T-helper 1 cell treated with Interleukin-12 subunit alpha and Interleukin-12 subunit beta and Interleukin-4 antibody, amounts not matched to agents 30 μg/mL and 1 μg/mL, for 36 hours (primary cell): Measurements from ENCODE around the gene PITRM1.
A peak's percentile ranks its signal among the peaks of the same experiment; 100 is the strongest.

Source experiments
- H3K27ac Mint-ChIP-seq: one replicate; pipeline ENCODE4 v1.8.0; 2021; ENCODE audit warnings: mild to moderate bottlenecking, mixed read lengths
- H3K27me3 Mint-ChIP-seq: one replicate; pipeline ENCODE4 v1.8.0; 2021; ENCODE audit warnings: low read depth, mixed read lengths
- H3K36me3 Mint-ChIP-seq: one replicate; pipeline ENCODE4 v1.8.0; 2021; ENCODE audit warnings: low read depth, mixed read lengths
- H3K4me1 Mint-ChIP-seq: one replicate; pipeline ENCODE4 v1.8.0; 2021; ENCODE audit warnings: low read depth, mixed read lengths
- H3K4me3 Mint-ChIP-seq: one replicate; pipeline ENCODE4 v1.8.0; 2021; ENCODE audit warnings: mild to moderate bottlenecking, moderate library complexity, mixed read lengths
- H3K9me3 Mint-ChIP-seq: one replicate; pipeline ENCODE4 v1.8.0; 2021; ENCODE audit warnings: mixed read lengths

PITRM1 gene

GRCh38 chr10:3143791-3144434, 28.7 kb downstream of the PITRM1 start:
- Mint-ChIP-seq H3K4me1 (peaks cover 2% of the 10 kb centered on the region), H3K9me3 (no peaks in the 10 kb centered on the region)

DNA sequence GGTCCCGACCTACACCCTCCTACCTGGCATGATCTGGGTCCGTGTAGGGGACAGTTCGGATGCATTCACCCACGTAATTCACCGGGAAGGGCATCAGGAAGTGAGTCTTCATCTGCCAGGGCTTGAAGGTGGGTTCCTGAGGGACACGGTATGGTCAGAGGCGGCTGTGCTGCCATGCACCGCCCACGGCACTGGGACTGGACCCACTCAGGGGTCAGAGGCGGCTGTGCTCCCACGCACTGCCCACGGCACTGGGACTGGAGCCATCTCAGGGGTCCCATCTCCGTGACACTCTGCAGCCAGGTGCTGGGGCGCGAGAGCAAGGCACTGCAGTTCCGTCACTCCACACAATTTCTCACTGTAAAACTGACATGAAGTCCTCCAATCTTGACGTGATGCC, 29.2 kb downstream of the PITRM1 start:
- Mint-ChIP-seq H3K4me1 (peaks cover 2% of the 10 kb centered on the region), H3K27ac (no peak overlapping the region), H3K4me3 (no peak overlapping the region), H3K27me3 (no peaks in the 10 kb centered on the region), H3K36me3 (peaks cover 59% of the 10 kb centered on the region), H3K9me3 (no peaks in the 10 kb centered on the region)

More at GRCh38 chr10:3143791-3144434, 28.7 kb downstream of the PITRM1 start:
- no peak overlapping the region for H3K4me3 Mint-ChIP-seq
- H3K36me3 Mint-ChIP-seq: peaks cover 58% of the 10 kb centered on the region
- H3K27me3 Mint-ChIP-seq: no peaks in the 10 kb centered on the region
- H3K27ac Mint-ChIP-seq: no peak overlapping the region

DNA sequence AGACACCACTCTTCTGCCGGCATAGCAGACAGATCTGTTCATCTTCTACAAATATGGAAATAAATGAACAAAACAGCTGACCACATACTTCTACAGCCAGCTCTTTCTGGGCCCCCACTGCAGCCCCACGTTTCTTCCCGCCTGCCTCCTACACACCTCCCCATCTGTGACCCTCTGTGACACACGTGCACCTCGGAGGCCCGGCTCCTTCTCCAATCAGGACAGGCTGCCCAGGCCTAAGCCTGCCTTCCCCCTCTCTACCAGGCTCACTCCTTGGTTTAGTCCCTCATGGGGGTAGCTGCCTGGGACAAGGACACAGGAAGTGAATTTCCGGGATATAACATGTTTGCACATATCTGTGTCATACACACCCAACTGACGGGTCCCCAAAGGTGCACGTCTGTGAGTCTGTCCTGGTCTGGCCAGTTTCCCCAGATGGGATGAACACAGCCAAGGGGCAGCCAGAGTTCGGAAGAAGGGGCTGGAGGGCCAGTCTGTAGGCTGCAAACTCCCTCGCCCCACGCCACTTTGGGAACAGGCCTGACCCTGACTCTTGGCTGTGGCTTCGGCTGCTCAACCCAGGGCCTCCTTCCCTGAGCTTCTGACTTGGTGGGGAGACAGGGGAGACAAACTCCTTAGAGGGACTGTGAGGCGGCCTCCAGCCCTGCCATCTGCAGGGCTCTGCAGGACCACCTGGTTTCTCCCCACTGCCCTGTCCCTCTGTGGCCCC, 30.3 kb downstream of the PITRM1 start:
- Mint-ChIP-seq H3K9me3 (no peaks in the 10 kb centered on the region), H3K27ac (peak overlapping the region; percentile 31), H3K4me1 (peaks cover 2% of the 10 kb centered on the region)

GRCh38 chr10:3141351-3142005, 31.1 kb downstream of the PITRM1 start:
- Mint-ChIP-seq H3K27me3 (no peaks in the 10 kb centered on the region), H3K36me3 (peaks cover 56% of the 10 kb centered on the region), H3K27ac (no peak overlapping the region), H3K9me3 (no peaks in the 10 kb centered on the region), H3K4me1 (peaks cover 2% of the 10 kb centered on the region), H3K4me3 (no peak overlapping the region)

More for the DNA sequence above, 30.3 kb downstream of the PITRM1 start:
- Mint-ChIP-seq H3K36me3 (peaks cover 59% of the 10 kb centered on the region), H3K4me3 (no peak overlapping the region), H3K27me3 (no peaks in the 10 kb centered on the region)

- H3K4me3 Mint-ChIP-seq: no peak overlapping the region
- H3K4me1 Mint-ChIP-seq: peaks cover 2% of the 10 kb centered on the region
- H3K27ac Mint-ChIP-seq: no peak overlapping the region
- no peaks in the 10 kb centered on the region for H3K9me3 Mint-ChIP-seq
- peaks cover 55% of the 10 kb centered on the region for H3K36me3 Mint-ChIP-seq
- no peaks in the 10 kb centered on the region for H3K27me3 Mint-ChIP-seq
These were observed 32.3 kb downstream of the PITRM1 start for GRCh38 chr10:3140280-3140679.

- peaks cover 55% of the 10 kb centered on the region for H3K36me3 Mint-ChIP-seq
- no peak overlapping the region for H3K4me3 Mint-ChIP-seq
- no peaks in the 10 kb centered on the region for H3K9me3 Mint-ChIP-seq
- no peaks in the 10 kb centered on the region for H3K27me3 Mint-ChIP-seq
- peaks cover 2% of the 10 kb centered on the region for H3K4me1 Mint-ChIP-seq
- no peak overlapping the region for H3K27ac Mint-ChIP-seq
These were observed 33.2 kb downstream of the PITRM1 start for GRCh38 chr10:3139216-3139910.

DNA sequence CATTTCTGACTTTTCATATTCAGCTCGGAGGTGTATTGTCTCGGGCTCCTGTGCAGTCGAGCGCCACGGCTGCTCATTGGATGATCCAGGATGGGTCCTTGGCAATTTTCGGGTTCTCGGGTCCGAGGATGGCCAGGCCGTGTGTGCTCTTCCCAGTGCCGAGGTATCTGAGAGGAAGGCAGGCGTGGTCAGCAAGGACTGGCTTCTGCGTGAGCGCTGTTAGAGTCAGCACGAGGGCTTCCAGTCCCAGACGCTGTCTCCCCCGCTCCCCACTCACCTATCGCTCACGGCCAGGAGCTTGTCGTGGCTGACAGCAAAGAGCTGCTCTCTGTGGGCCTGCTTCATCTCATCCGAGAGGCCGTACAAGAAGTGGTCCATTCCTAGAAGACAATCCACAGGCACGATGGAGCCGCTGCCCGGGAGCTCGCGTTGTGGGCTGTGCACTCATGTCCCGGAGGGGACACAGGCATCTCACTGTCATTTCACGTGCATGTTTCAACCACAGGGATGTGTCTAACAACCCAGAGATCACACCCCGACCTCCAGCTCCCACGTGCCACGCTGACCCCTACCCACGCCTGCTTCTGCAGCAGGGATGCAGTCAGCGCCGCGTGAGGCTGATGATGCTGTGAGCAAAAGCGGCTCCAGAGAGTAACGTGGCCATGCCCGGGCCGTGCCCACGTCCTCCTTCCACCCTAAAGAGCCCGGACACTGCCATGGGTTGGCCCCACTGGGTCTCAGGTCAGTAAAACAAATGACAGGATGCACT, 34.4 kb downstream of the PITRM1 start:
- no peak overlapping the region for H3K4me3 Mint-ChIP-seq
- peaks cover 50% of the 10 kb centered on the region for H3K36me3 Mint-ChIP-seq
- no peak overlapping the region for H3K27ac Mint-ChIP-seq
- peaks cover 2% of the 10 kb centered on the region for H3K4me1 Mint-ChIP-seq
- H3K9me3 Mint-ChIP-seq: no peaks in the 10 kb centered on the region
- H3K27me3 Mint-ChIP-seq: no peaks in the 10 kb centered on the region

DNA sequence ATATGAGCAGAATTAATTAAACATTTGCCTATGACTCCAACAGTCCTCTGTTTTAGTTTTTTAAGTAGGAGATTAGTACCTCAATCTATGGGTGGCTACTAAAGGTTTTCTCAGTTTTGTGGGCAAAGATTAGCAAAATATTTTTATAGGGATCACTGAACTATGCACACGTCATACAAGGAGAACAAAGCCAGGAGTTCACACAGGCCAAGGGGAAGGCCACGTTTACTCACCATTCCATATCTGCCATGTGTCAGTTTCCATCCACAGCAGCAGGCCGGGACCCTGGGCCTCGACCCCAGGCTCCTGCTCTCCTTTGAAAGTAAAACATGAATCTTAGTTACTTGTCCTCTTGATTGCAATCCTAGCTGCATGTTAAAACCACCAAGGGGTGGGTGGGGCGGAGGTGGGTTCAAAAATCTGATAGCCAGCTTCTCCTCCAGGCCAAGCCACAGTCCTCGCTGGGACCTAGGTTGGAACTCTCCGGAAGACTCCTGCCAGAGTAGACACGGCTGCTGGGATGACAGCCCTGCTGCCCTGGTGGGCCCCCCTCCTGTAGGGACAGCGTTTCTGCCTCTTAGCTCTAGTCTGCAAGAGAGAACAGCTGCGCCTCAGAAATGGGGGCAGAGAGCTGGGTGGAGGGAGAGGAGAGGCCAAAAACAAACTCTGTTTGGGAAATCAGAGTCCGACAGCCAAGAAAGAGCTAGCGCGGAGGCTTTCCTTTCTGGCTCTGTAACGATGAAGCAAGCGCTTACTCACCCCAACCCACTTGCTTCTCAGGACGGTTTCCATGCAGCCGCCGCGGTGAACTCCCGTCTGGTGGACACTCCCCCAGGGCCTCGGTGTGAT, 35.6 kb downstream of the PITRM1 start:
- H3K36me3 Mint-ChIP-seq: peaks cover 52% of the 10 kb centered on the region
- no peak overlapping the region for H3K27ac Mint-ChIP-seq

DNA sequence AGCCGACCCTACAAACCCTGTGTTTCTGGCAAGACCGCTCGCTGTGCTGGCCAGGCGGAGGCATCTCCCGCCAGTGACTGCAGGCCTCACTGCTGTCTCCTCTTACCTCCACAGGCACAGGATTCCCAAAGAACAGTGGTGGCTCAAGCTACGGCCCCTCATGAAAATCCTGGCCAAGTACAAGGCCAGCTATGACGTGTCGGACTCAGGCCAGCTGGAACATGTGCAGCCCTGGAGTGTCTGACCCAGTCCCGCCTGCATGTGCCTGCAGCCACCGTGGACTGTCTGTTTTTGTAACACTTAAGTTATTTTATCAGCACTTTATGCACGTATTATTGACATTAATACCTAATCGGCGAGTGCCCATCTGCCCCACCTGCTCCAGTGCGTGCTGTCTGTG, 36.2 kb downstream of the PITRM1 start:
- Mint-ChIP-seq H3K36me3 (peaks cover 53% of the 10 kb centered on the region), H3K9me3 (no peaks in the 10 kb centered on the region), H3K4me1 (no peaks in the 10 kb centered on the region), H3K4me3 (no peak overlapping the region), H3K27ac (no peak overlapping the region), H3K27me3 (no peaks in the 10 kb centered on the region)

More for the DNA sequence above, 35.6 kb downstream of the PITRM1 start:
- no peaks in the 10 kb centered on the region for H3K4me1 Mint-ChIP-seq
- no peak overlapping the region for H3K4me3 Mint-ChIP-seq
- no peaks in the 10 kb centered on the region for H3K27me3 Mint-ChIP-seq
- H3K9me3 Mint-ChIP-seq: no peaks in the 10 kb centered on the region

DNA sequence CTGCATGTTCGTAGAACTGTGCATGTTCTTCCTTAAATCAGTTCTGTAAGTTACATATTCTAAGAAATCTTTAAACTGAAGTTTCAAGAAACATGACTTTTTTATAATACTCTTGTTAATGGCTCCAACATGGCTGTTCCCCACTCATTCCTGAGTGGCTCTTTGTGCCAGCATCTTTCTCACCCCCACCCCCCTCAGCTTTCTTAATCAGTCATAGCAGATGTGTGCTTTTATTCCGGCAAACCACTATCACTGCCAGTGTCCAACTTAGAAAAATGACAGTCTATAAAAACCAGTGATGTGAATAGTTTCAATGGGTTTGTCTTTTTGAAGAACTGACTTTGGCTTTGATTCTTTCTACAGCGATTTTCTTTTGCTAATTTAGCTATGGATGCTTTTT, 37.6 kb downstream of the PITRM1 start:
- H3K27ac Mint-ChIP-seq: no peak overlapping the region
- H3K27me3 Mint-ChIP-seq: no peaks in the 10 kb centered on the region
- no peak overlapping the region for H3K4me3 Mint-ChIP-seq
- peaks cover 52% of the 10 kb centered on the region for H3K36me3 Mint-ChIP-seq
- H3K9me3 Mint-ChIP-seq: no peaks in the 10 kb centered on the region
- no peaks in the 10 kb centered on the region for H3K4me1 Mint-ChIP-seq

DNA sequence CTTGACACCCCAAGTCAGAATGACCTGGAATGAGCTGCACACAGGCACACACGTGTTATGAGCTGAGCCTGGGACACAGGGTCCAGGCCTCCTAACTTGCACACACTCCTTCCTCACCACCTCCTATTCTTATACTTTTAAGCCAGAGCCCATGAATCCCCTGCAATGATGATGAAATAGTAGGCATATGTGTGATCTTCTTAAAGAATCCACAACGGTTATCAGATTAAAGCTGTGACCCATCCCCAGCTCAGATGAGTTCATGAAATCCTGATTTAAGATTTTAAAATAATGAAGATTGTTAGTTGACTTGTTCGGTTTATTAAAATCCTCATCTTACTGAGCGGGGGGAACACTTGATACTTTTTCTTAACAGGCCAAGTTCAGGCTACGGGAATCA, 38.6 kb downstream of the PITRM1 start:
- peaks cover 51% of the 10 kb centered on the region for H3K36me3 Mint-ChIP-seq
- H3K27me3 Mint-ChIP-seq: no peaks in the 10 kb centered on the region
- H3K27ac Mint-ChIP-seq: no peak overlapping the region
- no peaks in the 10 kb centered on the region for H3K9me3 Mint-ChIP-seq
- no peaks in the 10 kb centered on the region for H3K4me1 Mint-ChIP-seq
- no peak overlapping the region for H3K4me3 Mint-ChIP-seq

DNA sequence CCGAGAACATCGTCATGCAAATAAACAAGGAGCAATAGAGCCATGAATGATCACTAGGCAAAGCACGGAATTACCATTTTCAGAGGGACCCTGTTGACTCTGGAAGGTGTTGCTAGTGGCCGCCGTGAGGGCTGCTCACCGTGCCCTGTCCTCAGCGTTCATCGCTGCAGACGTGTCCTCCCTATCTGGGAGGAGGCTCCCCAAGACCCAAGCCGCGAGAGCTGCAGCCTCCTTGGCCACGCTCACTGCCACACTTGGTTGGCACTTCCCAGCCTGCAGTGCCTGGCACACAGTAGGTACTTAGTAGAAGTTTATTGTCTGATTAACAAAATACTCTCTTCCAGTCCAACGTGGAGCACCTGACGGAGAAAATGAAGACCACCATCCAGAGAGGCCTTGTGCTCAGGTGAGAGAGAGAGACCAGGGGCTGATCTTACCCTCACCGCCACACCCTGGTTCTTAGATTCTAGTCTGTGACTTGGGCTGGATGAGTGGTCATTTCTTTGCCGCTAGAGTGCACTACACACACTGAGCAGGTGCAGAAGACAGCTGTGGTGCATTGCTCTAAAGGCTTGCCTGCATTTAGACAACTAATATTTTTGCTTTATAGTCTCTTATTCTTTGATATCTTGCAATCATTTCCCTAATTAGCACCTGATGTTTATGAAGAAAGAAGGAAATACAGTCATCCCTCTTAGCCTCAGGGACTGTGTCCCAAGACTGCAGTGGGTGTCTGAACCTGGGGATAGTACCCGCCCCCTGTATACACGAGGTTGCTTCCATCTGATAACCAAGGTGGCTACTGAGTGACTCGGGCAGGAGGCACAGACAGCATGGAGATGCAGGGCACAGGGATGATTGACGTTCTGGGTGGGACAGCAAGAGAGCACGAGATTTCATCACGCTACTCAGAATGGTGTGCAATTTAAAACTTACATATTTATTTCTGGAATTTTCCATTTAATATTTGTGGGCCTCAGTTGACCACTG, 40.3 kb downstream of the PITRM1 start:
- Mint-ChIP-seq H3K27me3 (no peaks in the 10 kb centered on the region), H3K4me3 (no peak overlapping the region), H3K27ac (no peak overlapping the region), H3K36me3 (peaks cover 43% of the 10 kb centered on the region), H3K4me1 (no peaks in the 10 kb centered on the region), H3K9me3 (no peaks in the 10 kb centered on the region)
